CD4-positive, alpha-beta T cell (primary cell): ENCODE measurements around the gene PAPPA. TPM values are rescaled to one million over a fixed set of nuclear protein-coding genes. Genes with fewer than 3 reads are reported as not detected.

ENCODE experiments used
- ATAC-seq: fragments of 200-7000 bp; cut with Tn5 transposase; one replicate; pipeline ENCODE4 v1.10.0; 2022; ENCODE audit warnings: mild to moderate bottlenecking; ENCODE audit not compliant: poor library complexity
- CTCF ChIA-PET: fragments of 350-600 bp; sonication (Branson Sonifier 250); formaldehyde crosslinking; loops from one replicate; lab custom pipeline; 2021; ENCODE audit warnings: antibody characterized with exemption, inconsistent platforms; lab: Charles Lee
- POLR2A ChIA-PET: fragments of 350-600 bp; sonication (Branson Sonifier 250); formaldehyde crosslinking; loops from one replicate; lab custom pipeline; 2021; ENCODE audit warnings: antibody characterized with exemption, inconsistent platforms; lab: Charles Lee
- DNase-seq, 14 experiments: peaks; one replicate each; pipeline ENCODE4 v3.0.0-alpha.2; 2013 to 2020; ENCODE audit warnings: mixed read lengths in 2 of 14
- H3K27ac ChIP-seq, 2 donors: one replicate each; pipeline versions ENCODE4 v1.5.1 to v1.7.0; 2013; ENCODE audit warnings: low read length in 2 of 2, low read depth in 1 of 2, mild to moderate bottlenecking in 1 of 2
- H3K27me3 ChIP-seq, 2 experiments: 1 replicate in 1 of 2; 2 replicates in 1 of 2; pipeline versions ENCODE4 v1.6.1 to v1.7.0; 2013; ENCODE audit warnings: low read length in 2 of 2, control low read depth in 1 of 2, mild to moderate bottlenecking in 1 of 2, moderate library complexity in 1 of 2; ENCODE audit not compliant: insufficient read depth in 2 of 2, control insufficient read depth in 1 of 2
- H3K36me3 ChIP-seq: one replicate; pipeline ENCODE4 v1.6.1; 2013; ENCODE audit warnings: low read length, control low read depth; ENCODE audit not compliant: insufficient read depth
- H3K4me1 ChIP-seq: one replicate; pipeline ENCODE4 v1.6.1; 2013; ENCODE audit warnings: low read length, control low read depth; ENCODE audit not compliant: insufficient read depth
- H3K4me3 ChIP-seq: one replicate; pipeline ENCODE4 v1.5.1; 2013; ENCODE audit warnings: mild to moderate bottlenecking, low read length, moderate library complexity
- H3K9me3 ChIP-seq, 2 experiments: 1 replicate in 1 of 2; 2 replicates in 1 of 2; pipeline versions ENCODE4 v1.6.1 to v1.7.0; 2013; ENCODE audit warnings: low read length in 2 of 2, mild to moderate bottlenecking in 2 of 2, control low read depth in 1 of 2, moderate library complexity in 1 of 2; ENCODE audit not compliant: control insufficient read depth in 1 of 2, insufficient read depth in 1 of 2
- H3K27ac Mint-ChIP-seq: one replicate; pipeline ENCODE4 v1.8.0; 2020; ENCODE audit warnings: mixed read lengths
- H3K27me3 Mint-ChIP-seq: one replicate; pipeline ENCODE4 v1.8.0; 2021; ENCODE audit warnings: mixed read lengths
- H3K36me3 Mint-ChIP-seq: one replicate; pipeline ENCODE4 v1.8.0; 2021; ENCODE audit warnings: low read depth, mixed read lengths
- H3K4me1 Mint-ChIP-seq: one replicate; pipeline ENCODE4 v1.8.0; 2021; ENCODE audit warnings: low read depth, mixed read lengths
- H3K4me3 Mint-ChIP-seq: one replicate; pipeline ENCODE4 v1.8.0; 2020; ENCODE audit warnings: mild to moderate bottlenecking, mixed read lengths
- H3K9me3 Mint-ChIP-seq: one replicate; pipeline ENCODE4 v1.8.0; 2020; ENCODE audit warnings: mixed read lengths
- intact Hi-C, 2 experiments: fragments of 100-400 bp; cut with DNase I in 1 of 2; cut with micrococcal nuclease in 1 of 2; formaldehyde crosslinking; loops; one replicate each; pipeline versions ENCODE4 v1.15.1 to v1.9.0; 2023 to 2025; cut with DNase I, micrococcal nuclease
- total RNA-seq, 174 experiments: library from RNA in 2 of 174; stranded (reverse) in 2 of 174; gene quantifications; one replicate each; pipeline ENCODE4 v1.2.3 and lab custom pipeline; 2021 to 2026
- TF ChIP-seq, protein P1 (sequence below): fragments of 200-600 bp; IDR thresholded peaks from one replicate; pipeline ENCODE4 v1.8.0; 2022; ENCODE audit warnings: antibody characterized with exemption, mild to moderate bottlenecking

Gene PAPPA
- total RNA-seq, 2 experiments from 2014 or later, result 0.03 TPM; not detected in 1

DNA sequence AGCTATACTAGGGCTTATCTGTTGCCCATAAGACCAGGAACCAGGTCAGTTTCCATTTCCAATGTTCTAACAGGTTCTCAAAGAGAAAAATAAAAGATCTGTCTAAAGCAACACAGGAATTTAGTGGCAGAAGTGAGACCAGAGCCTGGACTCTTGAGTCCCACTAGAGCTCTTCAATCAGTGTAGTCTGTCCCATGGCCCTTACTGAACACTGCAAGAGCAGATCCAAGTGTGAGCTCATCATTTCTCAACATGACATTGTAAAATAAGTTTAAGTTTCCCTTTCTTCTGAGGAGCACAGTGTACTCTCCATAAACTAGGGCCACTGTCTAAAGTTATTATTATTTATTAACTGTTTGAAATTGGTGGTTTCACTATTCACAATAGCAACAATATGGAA is 8.6 kb upstream of the PAPPA start:
- CTCF ChIA-PET, result no interaction called here

DNA sequence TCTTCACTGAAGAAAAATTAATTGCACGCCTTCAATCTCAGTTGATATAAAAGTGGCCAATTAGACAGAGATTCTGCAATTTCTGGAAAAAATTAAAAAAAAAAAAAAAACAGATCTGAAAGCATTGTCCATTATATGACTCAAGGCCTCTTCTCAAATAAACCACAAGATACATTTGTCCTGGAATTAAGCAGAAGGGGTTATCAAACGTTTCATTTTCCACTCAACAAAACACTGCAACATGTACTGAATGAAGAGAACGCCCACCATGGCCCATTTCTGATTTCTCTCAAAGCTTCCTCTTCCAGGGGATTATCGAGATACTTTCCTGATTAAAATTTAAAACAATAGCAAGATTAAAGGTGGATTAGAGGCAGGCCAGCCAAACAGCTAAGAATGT is 5.8 kb upstream of the PAPPA start:
- ChIA-PET POLR2A (no interaction called here), CTCF (no interaction called here)
- ATAC-seq, result no peak
- TF ChIP-seq, protein P1, sequence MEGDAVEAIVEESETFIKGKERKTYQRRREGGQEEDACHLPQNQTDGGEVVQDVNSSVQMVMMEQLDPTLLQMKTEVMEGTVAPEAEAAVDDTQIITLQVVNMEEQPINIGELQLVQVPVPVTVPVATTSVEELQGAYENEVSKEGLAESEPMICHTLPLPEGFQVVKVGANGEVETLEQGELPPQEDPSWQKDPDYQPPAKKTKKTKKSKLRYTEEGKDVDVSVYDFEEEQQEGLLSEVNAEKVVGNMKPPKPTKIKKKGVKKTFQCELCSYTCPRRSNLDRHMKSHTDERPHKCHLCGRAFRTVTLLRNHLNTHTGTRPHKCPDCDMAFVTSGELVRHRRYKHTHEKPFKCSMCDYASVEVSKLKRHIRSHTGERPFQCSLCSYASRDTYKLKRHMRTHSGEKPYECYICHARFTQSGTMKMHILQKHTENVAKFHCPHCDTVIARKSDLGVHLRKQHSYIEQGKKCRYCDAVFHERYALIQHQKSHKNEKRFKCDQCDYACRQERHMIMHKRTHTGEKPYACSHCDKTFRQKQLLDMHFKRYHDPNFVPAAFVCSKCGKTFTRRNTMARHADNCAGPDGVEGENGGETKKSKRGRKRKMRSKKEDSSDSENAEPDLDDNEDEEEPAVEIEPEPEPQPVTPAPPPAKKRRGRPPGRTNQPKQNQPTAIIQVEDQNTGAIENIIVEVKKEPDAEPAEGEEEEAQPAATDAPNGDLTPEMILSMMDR, result no peak
- Histone ChIP-seq H3K4me3 (no peak overlapping the region), H3K27me3 (peaks cover 2 to 15% of the 10 kb centered on the region in 2 experiments), H3K9me3 (no peaks in the 10 kb centered on the region), H3K36me3 (no peaks in the 10 kb centered on the region), H3K27ac (no peak overlapping the region), H3K4me1 (no peaks in the 10 kb centered on the region)
- intact Hi-C loops, result no loop called here
- H3K36me3 Mint-ChIP-seq, result no peaks in the 10 kb centered on the region
- H3K27me3 Mint-ChIP-seq, result peaks cover 66% of the 10 kb centered on the region
- no peak overlapping the region for H3K27ac Mint-ChIP-seq
- H3K4me3 Mint-ChIP-seq, result no peak overlapping the region
- H3K4me1 Mint-ChIP-seq, result no peaks in the 10 kb centered on the region
- no peak for DNase-seq
- H3K9me3 Mint-ChIP-seq, result no peaks in the 10 kb centered on the region

More for the DNA sequence above, 8.6 kb upstream of the PAPPA start:
- H3K4me1 ChIP-seq, result no peaks in the 10 kb centered on the region
- no peaks in the 10 kb centered on the region for H3K36me3 ChIP-seq
- TF ChIP-seq, protein P1, result no peak
- H3K9me3 Mint-ChIP-seq, result no peaks in the 10 kb centered on the region
- H3K4me3 ChIP-seq, result no peak overlapping the region
- intact Hi-C loops, result no loop called here
- H3K27ac ChIP-seq, result no peak overlapping the region
- no peak for DNase-seq
- H3K27ac Mint-ChIP-seq, result no peak overlapping the region
- ATAC-seq, result no peak
- H3K4me3 Mint-ChIP-seq, result no peak overlapping the region
- H3K27me3 ChIP-seq, result peaks cover 0 to 2% of the 10 kb centered on the region in 2 experiments
- H3K4me1 Mint-ChIP-seq, result no peaks in the 10 kb centered on the region
- peaks cover 38% of the 10 kb centered on the region for H3K27me3 Mint-ChIP-seq
- no peaks in the 10 kb centered on the region for H3K9me3 ChIP-seq
- POLR2A ChIA-PET, result no interaction called here
- H3K36me3 Mint-ChIP-seq, result no peaks in the 10 kb centered on the region

DNA sequence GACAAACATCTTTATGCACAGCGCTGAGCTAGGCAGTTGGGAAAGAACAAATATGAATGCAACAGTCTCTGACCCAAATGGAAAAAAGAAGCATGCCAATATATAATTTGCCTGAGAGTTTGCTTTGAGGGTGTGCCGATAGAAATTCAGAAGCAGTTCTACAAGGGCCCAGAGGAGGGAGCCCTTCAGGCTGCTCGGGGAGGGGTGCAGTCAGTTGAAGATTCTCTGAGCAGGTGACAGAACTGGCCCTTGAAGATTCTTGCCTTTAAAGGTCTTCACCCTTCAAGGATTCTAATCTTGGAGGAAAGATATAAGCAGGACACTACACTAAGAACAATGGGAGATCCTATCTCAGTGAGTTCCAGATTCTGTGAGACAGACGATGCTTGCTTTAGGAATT is 3.7 kb upstream of the PAPPA start:
- no peaks in the 10 kb centered on the region for H3K4me1 Mint-ChIP-seq
- Histone ChIP-seq H3K4me1 (no peaks in the 10 kb centered on the region), H3K27me3 (peaks cover 6 to 28% of the 10 kb centered on the region in 2 experiments), H3K36me3 (no peaks in the 10 kb centered on the region), H3K4me3 (no peak overlapping the region), H3K27ac (no peak overlapping the region), H3K9me3 (peaks cover 0 to 6% of the 10 kb centered on the region in 2 experiments)
- H3K36me3 Mint-ChIP-seq, result no peaks in the 10 kb centered on the region
- peaks cover 75% of the 10 kb centered on the region for H3K27me3 Mint-ChIP-seq
- no peak overlapping the region for H3K27ac Mint-ChIP-seq
- ChIA-PET CTCF (no interaction called here), POLR2A (no interaction called here)
- TF ChIP-seq, protein P1, result no peak
- intact Hi-C loops, result no loop called here
- ATAC-seq (no peak), DNase-seq (no peak)
- H3K4me3 Mint-ChIP-seq, result no peak overlapping the region
- no peaks in the 10 kb centered on the region for H3K9me3 Mint-ChIP-seq
